Measurements from ENCODE around the gene WNT1. TPM values are rescaled to one million over a fixed set of nuclear protein-coding genes. Genes with fewer than 3 reads are reported as not detected.

The WNT1 gene
- total RNA-seq, 1 donor from 2014 or later = not detected

GRCh38 chr12:49028666-49029275, 50.6 kb downstream of the WNT1 start:
- DNase-seq (ENCODE audit: low read depth, low spot score) = no peak

- DNase-seq (ENCODE audit: low read depth, low spot score) = no peak
Measured at GRCh38 chr12:49030119-49030518, 52.0 kb downstream of the WNT1 start.

- no peak for DNase-seq (ENCODE audit: low read depth, low spot score)
Measured at GRCh38 chr12:49030714-49031572, 52.8 kb downstream of the WNT1 start.

GRCh38 chr12:49031573-49032161, 53.5 kb downstream of the WNT1 start:
- no peak for DNase-seq (ENCODE audit: low read depth, low spot score)

Other genes starting within 250 kb of the WNT1 start
- gene ADCY6, start 189.2 kb upstream of the WNT1 start, total RNA-seq = 34.2 and 40.6 TPM in 2 replicates
- gene CACNB3, start 159.8 kb upstream of the WNT1 start, total RNA-seq = 18.7 and 20.9 TPM in 2 replicates
- gene DDX23, start 126.2 kb upstream of the WNT1 start, total RNA-seq = 79.2 and 140 TPM in 2 replicates
- 1.4 and 3.7 TPM in 2 replicates for gene RND1, start 112.5 kb upstream of the WNT1 start, total RNA-seq
- 20.6 and 23.0 TPM in 2 replicates for gene FKBP11, start 52.8 kb upstream of the WNT1 start, total RNA-seq
- gene ARF3, start 20.8 kb upstream of the WNT1 start, total RNA-seq = 46.8 and 56.2 TPM in 2 replicates
- gene WNT10B, start 6.6 kb upstream of the WNT1 start, total RNA-seq = under 0.01 TPM in 1 of 2 replicates, not detected in the other
- gene DDN, start 21.1 kb downstream of the WNT1 start, total RNA-seq = 0.14 and 0.26 TPM in 2 replicates
- 41.2 and 64.7 TPM in 2 replicates for gene PRKAG1, start 40.5 kb downstream of the WNT1 start, total RNA-seq
- gene KMT2D, start 82.5 kb downstream of the WNT1 start, total RNA-seq = 29.7 and 36.8 TPM in 2 replicates
- gene RHEBL1, start 91.7 kb downstream of the WNT1 start, total RNA-seq = 2.2 and 3.0 TPM in 2 replicates
- gene DHH, start 116.5 kb downstream of the WNT1 start, total RNA-seq = 5.8 and 18.8 TPM in 2 replicates
- 69.8 and 73.5 TPM in 2 replicates for gene LMBR1L, start 132.5 kb downstream of the WNT1 start, total RNA-seq
- gene TUBA1B, start 153.1 kb downstream of the WNT1 start, total RNA-seq = 2,136 and 3,345 TPM in 2 replicates
- 1,067 and 1,186 TPM in 2 replicates for gene TUBA1A, start 210.8 kb downstream of the WNT1 start, total RNA-seq